ENCODE measurements around the gene RPTOR.

RPTOR gene

DNA sequence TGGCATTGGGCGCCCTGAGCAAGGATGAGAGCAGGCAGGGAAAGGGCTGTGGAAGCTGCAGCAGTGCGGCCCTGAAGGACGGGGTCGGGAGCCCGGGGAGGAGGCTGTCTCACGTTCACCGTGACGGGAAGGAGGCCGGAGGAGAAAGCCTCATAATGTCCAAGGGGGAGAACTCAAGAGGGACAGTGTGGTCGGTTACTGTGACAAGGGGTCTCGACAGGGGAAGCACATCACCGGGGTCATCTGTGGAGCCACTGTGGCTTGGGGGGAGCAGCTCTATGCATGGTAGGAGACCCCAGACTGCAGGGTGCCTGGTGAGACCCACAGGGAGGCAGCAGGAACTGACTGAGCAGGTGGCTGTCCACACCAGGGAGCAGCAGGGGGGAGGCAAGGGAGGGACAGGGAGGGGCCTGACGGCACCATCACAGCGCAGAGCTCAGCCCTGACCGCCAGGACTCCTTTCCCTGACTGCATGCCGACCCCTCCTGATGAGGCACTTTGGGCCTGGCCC, 292.4 kb downstream of the RPTOR start:
- no peak for DNase-seq

- DNase-seq: no peak
These were observed 293.1 kb downstream of the RPTOR start for GRCh38 chr17:80837711-80838110.

DNA sequence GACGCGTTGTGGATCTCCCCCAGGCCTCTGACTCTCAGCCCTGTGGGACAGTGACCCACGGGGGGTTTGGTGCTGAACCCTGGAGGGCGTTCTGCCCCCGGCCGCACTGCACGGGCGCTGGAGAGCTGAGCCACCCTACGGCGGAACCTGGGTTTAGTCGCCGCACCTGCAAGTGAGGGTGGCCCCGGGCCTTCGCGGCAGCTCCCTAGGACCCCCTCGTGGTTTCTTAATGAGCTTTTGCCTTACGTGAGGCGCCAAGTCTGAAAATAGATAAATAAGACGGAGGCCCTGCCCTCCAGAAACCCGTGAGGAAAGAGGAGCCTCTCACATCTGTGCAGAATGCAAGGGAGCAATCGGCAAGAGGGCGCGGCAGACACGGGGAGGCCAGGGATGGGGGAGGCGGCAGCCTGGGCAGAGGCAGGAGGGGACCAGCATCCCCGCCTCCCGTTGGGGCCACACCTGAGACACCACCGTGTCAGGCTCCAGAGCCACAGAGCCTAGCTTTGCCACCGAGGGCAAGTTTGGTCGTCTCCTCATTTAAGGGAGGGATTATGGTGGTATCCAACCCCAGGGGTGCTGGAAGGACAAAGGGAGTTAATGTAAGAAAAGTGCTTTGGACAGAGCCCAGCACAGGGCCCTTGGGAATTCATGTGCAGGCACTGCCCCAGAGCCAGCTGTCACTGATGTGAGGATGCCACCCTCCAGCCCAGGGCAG, 293.8 kb downstream of the RPTOR start:
- no peak for DNase-seq

DNA sequence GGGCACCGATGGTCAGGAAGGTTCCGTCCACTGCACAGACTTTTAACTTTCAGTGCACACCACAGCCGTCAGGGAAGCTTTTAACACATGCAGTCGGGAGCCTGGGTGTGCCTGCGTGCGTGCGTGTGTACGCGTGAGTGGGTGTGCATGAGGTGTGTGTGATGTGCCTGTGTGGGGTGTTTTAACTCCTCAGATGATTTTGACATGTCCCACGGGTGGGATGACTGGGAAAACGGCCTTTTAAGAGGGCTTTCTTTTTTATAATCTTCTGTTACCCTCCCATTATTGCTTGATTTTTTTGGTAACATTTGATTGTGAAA, 294.3 kb downstream of the RPTOR start:
- no peak for DNase-seq

DNA sequence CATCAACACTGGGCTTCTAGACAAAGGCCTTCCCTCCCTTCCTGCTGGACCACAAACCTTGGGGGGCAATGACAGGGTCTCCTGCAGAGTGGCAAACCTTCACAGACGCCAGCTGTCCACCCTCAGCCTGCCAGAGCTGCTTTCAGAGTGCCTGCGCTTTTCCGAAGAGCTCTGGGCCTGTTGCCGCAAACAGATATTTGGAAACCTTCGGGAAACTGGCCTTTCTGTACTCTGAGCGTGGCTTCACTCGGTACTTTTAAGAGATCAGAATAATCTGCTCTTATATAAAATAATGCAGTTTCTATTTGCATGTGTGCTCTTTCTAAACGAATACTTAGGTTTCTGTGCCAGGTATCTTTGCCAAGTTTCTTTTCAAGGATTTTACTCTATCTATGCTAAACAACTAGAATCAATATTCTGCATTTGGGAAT, 294.9 kb downstream of the RPTOR start:
- DNase-seq: no peak

- no peak for DNase-seq
These were observed 295.3 kb downstream of the RPTOR start for GRCh38 chr17:80839970-80840369.

DNA sequence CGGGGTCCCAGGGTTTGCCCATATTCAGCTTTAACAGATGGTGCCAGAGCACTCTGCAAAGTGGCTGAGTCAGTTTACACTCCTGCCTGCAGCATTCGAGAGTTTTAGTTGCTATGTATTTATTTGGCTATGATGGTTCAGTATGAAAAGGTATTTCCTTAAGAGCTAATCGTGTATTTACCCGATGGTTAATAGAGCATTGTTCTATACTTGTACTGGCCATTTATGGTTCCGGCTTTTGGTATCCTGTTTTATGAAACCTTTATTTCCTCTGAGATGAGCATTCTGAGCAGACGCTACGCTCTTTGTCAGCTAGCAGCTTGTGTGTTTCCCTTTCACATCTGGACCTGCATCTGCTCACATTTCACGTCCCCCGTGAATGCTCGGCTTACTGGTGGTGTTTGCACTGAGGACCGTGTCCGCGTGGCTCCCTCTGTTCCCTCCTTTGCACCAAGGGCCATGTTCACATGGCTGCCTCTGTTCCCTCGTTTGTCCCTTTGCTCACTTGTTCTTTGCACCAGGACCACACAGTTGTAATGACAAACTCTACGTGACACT, 297.9 kb downstream of the RPTOR start:
- DNase-seq: no peak

- no peak for DNase-seq
These were observed 299.1 kb downstream of the RPTOR start for GRCh38 chr17:80843741-80844156.

GRCh38 chr17:80844418-80844990, 299.9 kb downstream of the RPTOR start:
- DNase-seq: no peak

- DNase-seq: no peak
These were observed 300.6 kb downstream of the RPTOR start for GRCh38 chr17:80845069-80845862.

GRCh38 chr17:80845863-80846671, 301.4 kb downstream of the RPTOR start:
- DNase-seq: no peak

- DNase-seq: no peak
These were observed 302.3 kb downstream of the RPTOR start for GRCh38 chr17:80846932-80847331.

DNA sequence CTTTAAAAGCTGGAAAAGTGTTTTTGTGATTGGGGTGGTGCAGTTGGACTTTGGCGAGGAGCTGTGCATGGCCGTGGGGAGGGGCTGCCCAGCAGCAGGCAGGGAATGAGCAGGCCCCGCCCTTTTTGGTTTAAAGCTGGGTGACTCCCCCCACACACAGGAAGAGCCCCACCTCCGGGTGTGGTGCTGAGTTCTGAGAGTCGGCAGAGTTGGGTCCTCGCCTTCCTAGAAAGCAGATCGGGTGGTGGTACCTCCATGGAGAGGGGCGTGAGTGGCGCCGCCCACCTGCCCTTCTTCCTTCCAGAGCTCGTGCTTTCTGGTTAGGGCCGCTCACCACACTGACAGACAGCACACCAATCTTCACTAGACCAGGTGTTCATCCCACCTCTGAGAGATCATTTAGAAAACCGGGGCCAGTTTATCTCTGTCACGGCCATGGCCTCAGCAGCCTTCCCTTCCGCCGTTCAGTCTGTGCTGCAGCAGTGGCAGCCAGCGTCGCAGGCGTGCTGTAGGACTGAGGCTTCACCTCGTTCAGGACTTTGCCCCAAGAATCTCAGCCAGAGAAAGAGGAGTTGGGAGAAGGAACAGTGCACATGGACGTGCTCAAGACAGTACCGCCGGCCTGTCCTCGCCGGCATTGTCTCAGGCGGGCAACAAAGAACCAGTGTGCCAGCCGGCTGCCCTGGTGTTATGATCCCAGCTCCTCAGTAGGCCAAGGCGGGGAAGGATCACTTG, 303.0 kb downstream of the RPTOR start:
- no peak for DNase-seq

GRCh38 chr17:80848449-80849102, 303.9 kb downstream of the RPTOR start:
- DNase-seq: no peak

DNA sequence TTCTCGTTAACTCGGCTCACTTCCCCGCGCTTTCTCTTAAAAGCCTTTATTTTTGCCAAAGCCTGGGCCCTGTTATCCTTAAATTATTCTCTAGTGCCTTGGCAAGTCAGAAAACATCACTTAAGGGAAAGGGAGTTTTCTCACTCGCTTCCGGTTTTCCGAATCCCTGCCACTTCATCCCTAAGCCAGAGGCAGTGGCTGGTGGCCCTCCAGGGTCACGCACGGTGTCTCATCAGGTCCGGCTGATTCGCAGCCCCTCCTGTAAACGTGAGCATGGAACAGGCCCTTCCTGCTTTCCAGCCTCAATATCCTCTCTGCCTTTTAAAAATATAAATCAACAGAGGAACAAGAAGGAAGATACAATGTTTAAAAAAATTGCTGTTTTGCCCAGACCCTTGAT, 304.5 kb downstream of the RPTOR start:
- DNase-seq: no peak

GRCh38 chr17:80850109-80850508, 305.5 kb downstream of the RPTOR start:
- no peak for DNase-seq

- DNase-seq: no peak
These were observed 306.2 kb downstream of the RPTOR start for GRCh38 chr17:80850817-80851216.

GRCh38 chr17:80851277-80851925, 306.8 kb downstream of the RPTOR start:
- DNase-seq: no peak

GRCh38 chr17:80852476-80853015, 307.9 kb downstream of the RPTOR start:
- DNase-seq: no peak

- DNase-seq: no peak
These were observed 308.4 kb downstream of the RPTOR start for GRCh38 chr17:80853076-80853475.

Measured in fibroblast of skin of scalp (primary cell).